Gastrocnemius medialis (tissue), 4 donors: ENCODE results near the gene CARD9. TPM values are rescaled to one million over a fixed set of nuclear protein-coding genes. Genes with fewer than 3 reads are reported as not detected.
A peak's percentile ranks its signal among the peaks of the same experiment; 100 is the strongest.

Experiments used
- ATAC-seq, 2 donors: fragments of 150-250 bp; one replicate each; pipeline ENCODE4 v1.9.1; 2016
- DNase-seq, 2 donors: peaks; one replicate each; pipeline ENCODE4 v3.0.0-alpha.2; 2019
- H3K27ac ChIP-seq, 4 donors: fragments of 200-600 bp; sonication (generic); 1 replicate in 1 of 4; 2 replicates in 3 of 4; pipeline ENCODE4 v1.5.1; 2016 to 2018; ENCODE audit warnings: mild to moderate bottlenecking in 2 of 4, moderate library complexity in 1 of 4
- H3K27me3 ChIP-seq, 3 donors: fragments of 200-600 bp; sonication (generic) in 2 of 3; 1 replicate in 1 of 3; 2 replicates in 2 of 3; pipeline versions ENCODE4 v1.5.1 to v1.6.0; 2016 to 2019; ENCODE audit warnings: mild to moderate bottlenecking in 1 of 3, moderate library complexity in 1 of 3
- H3K36me3 ChIP-seq, 2 donors: fragments of 200-600 bp; sonication (generic) in 1 of 2; one replicate each; pipeline ENCODE4 v1.5.1; 2017 to 2018
- H3K4me1 ChIP-seq, 2 donors: fragments of 200-600 bp; sonication (generic) in 1 of 2; one replicate each; pipeline ENCODE4 v1.5.1; 2016 to 2017; ENCODE audit warnings: mild to moderate bottlenecking in 2 of 2
- H3K4me3 ChIP-seq, 4 donors: fragments of 200-600 bp; sonication (generic) in 3 of 4; 1 replicate in 1 of 4; 2 replicates in 3 of 4; pipeline ENCODE4 v1.5.1; 2016 to 2019; ENCODE audit warnings: mild to moderate bottlenecking in 2 of 4
- H3K9me3 ChIP-seq, 3 donors: fragments of 200-600 bp; sonication (generic) in 2 of 3; 1 replicate in 1 of 3; 2 replicates in 2 of 3; pipeline ENCODE4 v1.5.1; 2016 to 2019
- POLR2A ChIP-seq, 2 donors: fragments of 450-650 bp; IDR thresholded peaks; one replicate each; pipeline ENCODE4 v1.6.1; 2017; ENCODE audit warnings: antibody characterized with exemption in 2 of 2, mild to moderate bottlenecking in 2 of 2, moderate library complexity in 2 of 2
- in situ Hi-C, 4 donors: fragments of 200-750 bp; cut with MboI; loops; one replicate each; pipeline versions ENCODE4 v1.15.0 to v1.8.0; 2017; ENCODE audit warnings: low sequenced_read_pairs in 4 of 4
- intact Hi-C: fragments of 100-400 bp; cut with DNase I; formaldehyde crosslinking; loops from one replicate; pipeline ENCODE4 v1.15.1; 2023; ENCODE audit warnings: low total_unique reads
- total RNA-seq, 4 donors: library from RNA; depleted of rRNA; stranded (reverse); fragments of >200 nt; gene quantifications; one replicate each; pipeline versions ENCODE4 v1.1.0 to v1.2.3, GENCODE V29; 2016
- TF ChIP-seq, protein P1 (sequence below), 5 experiments: fragments of 450-650 bp in 3 of 5; fragments of 200-600 bp in 2 of 5; sonication (generic) in 2 of 5; IDR thresholded peaks in 4 of 5; conservative IDR thresholded peaks in 1 of 5; 1 replicate in 4 of 5; 2 replicates in 1 of 5; pipeline ENCODE4 v1.5.1; 2016 to 2019; ENCODE audit warnings: antibody characterized with exemption in 5 of 5, mild to moderate bottlenecking in 3 of 5, moderate library complexity in 3 of 5

CARD9 gene
- total RNA-seq, 4 donors from 2014 or later, result 0.34 to 1.2 (median 0.69) TPM

DNA sequence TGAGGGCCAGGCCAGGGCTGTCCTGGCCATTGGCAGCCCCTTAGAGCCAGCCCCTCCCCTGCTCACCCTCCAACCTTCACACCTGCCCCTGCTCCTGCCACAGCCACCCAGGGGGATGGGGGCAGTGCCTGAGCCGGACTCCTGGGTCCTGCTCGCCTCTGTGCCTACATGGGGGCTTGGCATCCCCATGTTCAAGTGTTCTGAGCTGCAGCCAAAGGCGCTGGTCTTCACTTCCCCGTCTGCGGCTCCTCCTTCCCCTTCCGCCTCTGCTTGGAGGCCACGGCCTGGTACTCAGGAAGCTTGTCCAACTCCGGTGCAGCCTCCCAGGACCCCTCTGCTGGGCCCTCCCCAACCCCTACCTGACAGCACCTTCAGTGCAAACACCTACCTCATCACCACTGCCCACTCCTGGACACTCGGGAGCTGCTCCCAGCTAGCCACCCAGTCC is 7.7 kb downstream of the CARD9 start:
- peaks cover 7 to 9% of the 10 kb centered on the region in 2 donors for H3K4me1 ChIP-seq
- in situ Hi-C loops, result no loop called here
- H3K36me3 ChIP-seq, result no peaks in the 10 kb centered on the region
- H3K9me3 ChIP-seq, result no peaks in the 10 kb centered on the region
- H3K27me3 ChIP-seq, result no peaks in the 10 kb centered on the region
- no peak overlapping the region for H3K27ac ChIP-seq
- TF ChIP-seq POLR2A (IDR thresholded peaks at IDR 0.05), result no peak
- TF ChIP-seq, protein P1, sequence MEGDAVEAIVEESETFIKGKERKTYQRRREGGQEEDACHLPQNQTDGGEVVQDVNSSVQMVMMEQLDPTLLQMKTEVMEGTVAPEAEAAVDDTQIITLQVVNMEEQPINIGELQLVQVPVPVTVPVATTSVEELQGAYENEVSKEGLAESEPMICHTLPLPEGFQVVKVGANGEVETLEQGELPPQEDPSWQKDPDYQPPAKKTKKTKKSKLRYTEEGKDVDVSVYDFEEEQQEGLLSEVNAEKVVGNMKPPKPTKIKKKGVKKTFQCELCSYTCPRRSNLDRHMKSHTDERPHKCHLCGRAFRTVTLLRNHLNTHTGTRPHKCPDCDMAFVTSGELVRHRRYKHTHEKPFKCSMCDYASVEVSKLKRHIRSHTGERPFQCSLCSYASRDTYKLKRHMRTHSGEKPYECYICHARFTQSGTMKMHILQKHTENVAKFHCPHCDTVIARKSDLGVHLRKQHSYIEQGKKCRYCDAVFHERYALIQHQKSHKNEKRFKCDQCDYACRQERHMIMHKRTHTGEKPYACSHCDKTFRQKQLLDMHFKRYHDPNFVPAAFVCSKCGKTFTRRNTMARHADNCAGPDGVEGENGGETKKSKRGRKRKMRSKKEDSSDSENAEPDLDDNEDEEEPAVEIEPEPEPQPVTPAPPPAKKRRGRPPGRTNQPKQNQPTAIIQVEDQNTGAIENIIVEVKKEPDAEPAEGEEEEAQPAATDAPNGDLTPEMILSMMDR (IDR thresholded peaks at IDR 0.05 in 4 of 5, conservative IDR thresholded peaks at IDR 0.05 in 1 of 5), result no peak
- no peak for DNase-seq
- intact Hi-C loops, result no loop called here
- no peak overlapping the region for H3K4me3 ChIP-seq
- no peak for ATAC-seq

DNA sequence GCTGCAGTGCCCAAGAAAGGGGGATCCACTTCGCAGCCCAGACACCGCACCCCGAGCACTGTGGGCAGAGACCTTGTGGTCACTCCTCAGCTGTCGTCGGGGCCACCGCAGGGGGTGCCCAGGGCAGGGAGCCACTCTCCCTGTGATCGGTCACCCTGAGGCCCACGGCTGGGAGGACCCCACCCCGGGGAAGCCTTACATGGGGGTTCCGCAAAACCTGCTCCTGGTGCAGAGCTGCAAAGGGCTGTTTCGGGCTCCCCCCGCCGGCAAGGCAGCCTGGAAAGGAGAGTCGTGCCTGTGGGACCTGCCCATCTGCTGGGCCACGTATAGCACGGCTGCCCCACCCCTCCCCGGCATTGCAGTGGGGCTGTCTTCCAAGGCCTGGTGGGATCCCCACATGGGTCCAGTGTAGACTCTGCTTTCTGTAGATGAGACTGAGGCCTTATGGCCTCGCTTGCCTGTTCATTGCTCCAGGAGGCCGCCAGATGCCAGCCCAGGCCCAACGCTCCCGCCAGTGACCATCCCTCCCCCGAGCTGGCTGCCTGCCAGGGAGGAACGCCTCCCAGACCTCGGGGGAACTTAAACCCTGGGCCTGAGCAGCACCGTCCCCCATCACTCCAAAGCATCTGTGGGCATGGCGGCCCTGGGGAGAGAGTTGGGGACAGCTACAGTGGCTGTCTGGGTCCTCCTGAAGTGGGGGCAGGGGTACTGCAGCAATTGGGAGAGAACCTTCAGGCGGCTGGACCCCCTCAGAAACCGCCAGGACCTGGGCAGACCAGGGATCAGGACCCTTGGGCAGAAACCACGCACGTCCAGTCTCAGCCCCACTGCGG is 8.3 kb downstream of the CARD9 start:
- Histone ChIP-seq H3K9me3 (no peaks in the 10 kb centered on the region), H3K4me3 (no peak overlapping the region), H3K27ac (no peak overlapping the region), H3K4me1 (peaks cover 7 to 9% of the 10 kb centered on the region in 2 donors), H3K27me3 (no peaks in the 10 kb centered on the region), H3K36me3 (no peaks in the 10 kb centered on the region)
- ATAC-seq, result no peak
- in situ Hi-C loops (no loop called here), intact Hi-C loops (loop anchor here (5.0 kb wide), 1 partner anchor 458 kb away; the partner anchor contains the start of gene CAMSAP1)
- DNase-seq, result no peak
- TF ChIP-seq, protein P1 (IDR thresholded peaks at IDR 0.05 in 4 of 5, conservative IDR thresholded peaks at IDR 0.05 in 1 of 5), result no peak
- TF ChIP-seq POLR2A (IDR thresholded peaks at IDR 0.05), result no peak

DNA sequence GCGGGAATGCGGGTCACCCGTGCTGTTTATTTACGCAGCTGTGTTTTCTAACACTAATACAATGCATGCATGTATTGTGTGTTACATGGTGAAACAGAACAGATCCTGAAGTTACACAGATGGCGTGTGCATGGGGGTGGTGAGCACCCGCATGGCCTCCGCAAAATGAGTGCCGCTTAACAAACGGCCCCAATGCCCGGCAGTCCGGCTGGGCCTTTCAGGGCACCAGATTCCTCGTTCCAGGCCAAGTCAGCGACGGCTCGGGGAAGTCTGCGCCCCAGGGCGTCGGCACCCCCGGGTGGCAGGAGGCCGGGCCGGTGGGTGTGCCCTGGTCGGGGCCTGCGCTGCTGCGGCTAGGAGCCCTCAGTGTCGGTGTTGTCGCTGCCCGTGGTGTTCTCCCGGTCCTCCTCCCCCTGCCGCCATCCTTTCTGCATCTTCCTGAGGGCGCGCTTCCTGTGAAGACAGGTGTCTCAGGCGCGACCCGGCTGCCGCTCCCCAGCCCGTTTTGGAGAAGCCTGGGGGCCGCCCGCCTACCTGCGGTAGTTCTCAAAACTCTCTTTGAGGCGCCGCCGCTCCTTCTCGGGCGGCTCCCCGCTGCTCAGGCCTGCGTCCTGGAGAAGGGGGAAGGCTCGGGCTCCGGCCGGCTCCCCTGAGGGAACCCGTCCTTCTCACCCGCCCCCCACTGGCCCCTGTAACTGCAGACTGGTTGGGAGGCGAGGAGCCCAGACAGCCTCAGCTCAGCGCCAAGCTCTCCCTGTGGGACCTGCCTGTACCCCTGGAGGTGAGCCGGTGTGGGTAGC is 9.3 kb downstream of the CARD9 start:
- intact Hi-C loops (loop anchor here (1.0 to 5.0 kb wide), 5 partner anchors 25 to 457 kb away; partner anchors contain the start of genes CAMSAP1, NOTCH1, QSOX2 and SNAPC4), in situ Hi-C loops (no loop called here)
- peak; percentile 0 to 1 for ATAC-seq
- H3K27me3 ChIP-seq, result no peaks in the 10 kb centered on the region
- no peak for TF ChIP-seq POLR2A (IDR thresholded peaks at IDR 0.05)
- TF ChIP-seq, protein P1 (IDR thresholded peaks at IDR 0.05 in 4 of 5, conservative IDR thresholded peaks at IDR 0.05 in 1 of 5), result peak in 1 of 5 experiments; percentile 7
- H3K4me3 ChIP-seq, result peak overlapping the region in 3 of 4 donors; percentile 68 to 86 (median 81)
- H3K27ac ChIP-seq, result peak overlapping the region in 1 of 4 donors; percentile 94
- no peak for DNase-seq
- no peaks in the 10 kb centered on the region for H3K9me3 ChIP-seq
- H3K36me3 ChIP-seq, result no peaks in the 10 kb centered on the region
- peaks cover 7 to 9% of the 10 kb centered on the region in 2 donors for H3K4me1 ChIP-seq

DNA sequence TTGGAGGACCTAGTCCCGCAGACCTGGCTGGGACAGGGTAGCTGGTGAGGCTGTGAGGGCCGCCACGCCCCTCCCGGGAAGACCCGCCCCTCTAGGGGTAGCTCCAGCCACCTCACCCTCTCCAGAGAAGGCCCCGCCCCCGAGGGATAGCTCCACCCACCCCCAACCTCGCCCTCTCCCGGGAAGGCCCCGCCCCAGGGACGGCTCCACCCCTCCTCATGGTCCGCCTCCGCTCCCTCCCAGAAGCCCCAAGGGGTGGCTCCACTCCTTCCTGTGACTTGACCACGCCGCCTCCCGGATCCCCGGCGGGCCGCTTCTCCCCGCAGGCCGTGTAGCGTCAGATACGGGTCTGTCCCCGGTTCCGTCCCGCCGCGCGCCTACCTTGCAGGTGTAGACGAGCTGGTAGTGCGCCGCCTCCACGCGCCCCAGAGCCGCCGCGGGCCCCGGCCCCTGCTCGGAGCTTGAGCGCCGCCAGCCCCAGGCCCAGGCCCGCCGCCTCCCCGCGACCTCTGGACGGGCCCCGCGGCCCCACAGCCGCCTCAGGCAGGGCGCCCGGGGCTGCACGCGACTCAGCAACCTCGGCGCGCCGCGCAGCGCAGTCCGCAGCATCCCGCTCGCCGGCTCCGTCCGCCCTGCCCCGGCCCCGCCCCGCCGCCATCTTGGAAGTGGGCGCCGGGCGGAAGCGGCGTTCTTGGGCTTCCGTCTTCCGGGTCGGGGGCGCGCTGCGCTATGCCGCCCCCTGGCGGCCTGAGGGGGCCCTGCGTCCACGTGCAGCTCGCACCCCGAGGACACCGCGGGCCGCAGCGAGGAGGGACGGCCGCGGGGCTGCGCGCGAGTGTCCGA is 10.1 kb downstream of the CARD9 start, which contains the start of gene DNLZ:
Gene DNLZ, minus strand, starts transcription at position 639 of the 843 bp plus-strand sequence. Its CDS starts 30 bp downstream, at position 609.
- peak; percentile 84 to 93 for TF ChIP-seq POLR2A (IDR thresholded peaks at IDR 0.05)
- TF ChIP-seq, protein P1 (IDR thresholded peaks at IDR 0.05 in 4 of 5, conservative IDR thresholded peaks at IDR 0.05 in 1 of 5), result peak; percentile 88 to 100 (median 99)
- DNase-seq (peak; percentile 96), ATAC-seq (peak; percentile 95 to 97)
- Histone ChIP-seq H3K36me3 (no peaks in the 10 kb centered on the region), H3K9me3 (no peaks in the 10 kb centered on the region), H3K4me1 (peaks cover 7 to 9% of the 10 kb centered on the region in 2 donors), H3K4me3 (peak within 1 kb of the TSS; percentile 68 to 86 (median 78)), H3K27me3 (no peaks in the 10 kb centered on the region), H3K27ac (peak within 1 kb of the TSS; percentile 81 to 96 (median 94))
- intact Hi-C loops (loop anchor here (1.0 to 5.0 kb wide), 5 partner anchors 24 to 456 kb away; partner anchors contain the start of genes CAMSAP1, NOTCH1, QSOX2 and SNAPC4), in situ Hi-C loops (no loop called here)
